SH-SY5Y (cell line): ENCODE measurements around the gene CACNA1F.

Source experiments
- GATA2 ChIP-seq: IDR thresholded peaks from 2 replicates; pipeline ENCODE4 v1.6.1; 2011; ENCODE audit warnings: mild to moderate bottlenecking, low read depth, low read length
- GATA3 ChIP-seq: IDR thresholded peaks from 2 replicates; pipeline ENCODE4 v1.6.1; 2011; ENCODE audit warnings: low read depth, mild to moderate bottlenecking, low read length, moderate library complexity

DNA sequence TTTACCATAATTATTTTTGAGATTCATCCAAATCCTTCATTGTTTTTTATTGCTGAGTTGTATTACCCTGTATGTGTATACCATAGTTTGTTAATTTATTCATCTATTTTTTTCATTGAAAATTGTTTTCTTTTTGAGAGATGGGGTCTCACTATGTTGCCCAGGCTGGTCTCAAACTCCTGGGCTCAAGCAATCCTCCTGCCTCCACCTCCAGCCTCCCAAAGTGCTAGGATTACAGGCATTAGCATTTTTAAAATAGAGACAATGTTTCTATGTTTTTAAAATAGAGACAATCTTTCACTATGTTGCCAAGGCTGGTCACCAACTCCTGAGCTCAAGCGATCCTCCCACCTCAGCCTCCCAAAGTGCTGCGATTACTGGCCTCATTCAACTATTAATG lies 72.2 kb downstream of the CACNA1F start:
- TF ChIP-seq GATA3 (no peak), GATA2 (no peak)
